COR-L47 (cell line): ENCODE results near the gene PARP11.
A peak's percentile ranks its signal among the peaks of the same experiment; 100 is the strongest.

ENCODE experiments used
- DNase-seq: peaks from one replicate; lab custom pipeline; 2025; lab: John Stamatoyannopoulos, UW

PARP11 gene

GRCh38 chr12:3872800-3873636, at the start of gene PARP11:
TSS of gene PARP11 (minus strand) at chr12:3873399. CDS start at chr12:3873229, 170 bp downstream.
- peak; percentile 84 for DNase-seq

DNA sequence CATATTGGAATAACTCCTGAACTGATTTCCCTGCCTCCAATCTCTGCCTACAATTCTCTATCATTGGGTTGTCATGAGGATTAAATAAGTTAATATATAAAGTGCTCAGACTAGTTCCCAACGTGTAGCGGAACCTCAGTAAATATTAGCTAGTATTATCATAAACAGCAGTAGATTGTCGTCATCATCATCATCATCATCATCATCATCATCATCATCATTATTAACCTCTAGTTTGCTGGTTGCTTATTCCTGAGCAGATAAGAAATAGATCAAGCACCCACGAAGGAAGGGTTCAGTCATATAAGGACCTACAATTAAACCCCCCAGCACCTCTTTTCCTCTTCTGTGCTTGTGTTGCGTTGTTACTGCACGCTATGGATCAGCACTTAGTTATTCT, 48.8 kb upstream of the PARP11 start:
- DNase-seq: no peak

DNA sequence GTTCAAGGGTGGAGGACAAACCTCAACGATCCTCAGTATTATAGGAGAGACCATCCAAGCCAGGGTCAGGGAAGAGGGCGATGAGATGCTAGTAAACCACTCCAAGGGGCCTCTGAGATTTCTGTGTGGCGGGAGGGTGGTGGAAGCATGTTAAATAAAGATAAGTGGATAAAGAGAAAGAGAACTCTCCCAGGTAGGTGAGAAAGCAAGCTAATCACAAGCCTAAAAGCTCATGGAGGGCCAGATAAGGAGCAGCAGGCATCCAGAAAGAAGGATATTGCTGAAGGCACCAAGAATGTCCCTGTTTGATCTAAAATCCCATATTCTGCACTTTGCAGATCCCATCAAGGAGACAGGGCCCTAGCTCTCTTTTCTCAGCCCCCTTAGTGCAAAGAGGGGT, 48.3 kb upstream of the PARP11 start:
- DNase-seq: no peak

DNA sequence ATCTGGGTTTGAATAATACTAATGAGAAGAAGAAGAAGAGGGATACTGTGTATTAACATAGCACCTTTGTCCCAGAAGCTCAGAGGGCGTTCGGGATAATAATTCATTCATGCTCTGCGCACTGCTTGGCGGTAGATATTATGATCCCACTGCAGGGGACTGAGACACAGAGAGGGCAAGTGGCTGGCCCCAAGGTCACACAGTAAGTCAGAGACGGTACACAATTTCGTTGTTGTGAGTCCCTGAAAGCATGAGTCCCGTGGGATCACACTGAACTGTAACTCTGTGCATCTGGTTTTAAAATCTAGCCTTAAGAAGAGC, 47.9 kb upstream of the PARP11 start:
- DNase-seq: no peak

DNA sequence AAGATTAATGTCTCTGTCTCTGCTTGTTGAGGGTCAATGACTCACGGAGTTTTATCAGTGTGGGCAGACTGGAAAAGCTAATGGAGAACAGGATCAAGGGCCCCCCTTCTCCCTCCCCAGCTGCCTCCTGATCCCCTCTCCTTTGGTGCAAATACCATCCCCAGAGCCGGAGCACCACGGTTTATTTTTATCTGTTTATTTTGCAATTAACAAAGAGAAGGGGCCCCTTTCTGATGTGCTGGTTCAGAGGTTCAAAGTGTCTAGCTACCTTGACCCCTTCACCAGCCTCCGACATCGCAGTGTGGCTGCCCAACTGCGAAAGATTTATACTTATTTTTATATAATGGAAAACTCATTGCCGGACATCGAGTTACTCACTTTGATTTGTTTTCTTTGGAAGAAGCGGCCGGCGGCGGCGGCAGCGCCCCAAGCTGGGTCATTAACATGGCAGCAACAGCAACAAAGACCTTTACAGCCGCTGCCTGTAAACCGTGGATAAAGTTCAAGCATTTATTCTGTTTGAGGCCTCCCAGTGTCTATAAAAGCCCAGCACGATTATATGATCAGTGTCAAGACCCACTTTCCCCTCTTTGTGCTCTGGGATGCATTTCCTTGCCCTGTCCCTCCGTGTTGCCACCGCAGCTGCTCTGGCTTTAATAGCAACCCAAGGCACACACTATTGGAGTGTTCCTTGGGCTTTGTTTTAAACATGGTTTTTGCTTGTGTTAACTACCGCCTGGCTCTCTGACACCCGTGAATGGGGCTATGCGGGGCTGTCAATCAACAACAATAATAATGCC, 47.4 kb upstream of the PARP11 start:
- no peak for DNase-seq

DNA sequence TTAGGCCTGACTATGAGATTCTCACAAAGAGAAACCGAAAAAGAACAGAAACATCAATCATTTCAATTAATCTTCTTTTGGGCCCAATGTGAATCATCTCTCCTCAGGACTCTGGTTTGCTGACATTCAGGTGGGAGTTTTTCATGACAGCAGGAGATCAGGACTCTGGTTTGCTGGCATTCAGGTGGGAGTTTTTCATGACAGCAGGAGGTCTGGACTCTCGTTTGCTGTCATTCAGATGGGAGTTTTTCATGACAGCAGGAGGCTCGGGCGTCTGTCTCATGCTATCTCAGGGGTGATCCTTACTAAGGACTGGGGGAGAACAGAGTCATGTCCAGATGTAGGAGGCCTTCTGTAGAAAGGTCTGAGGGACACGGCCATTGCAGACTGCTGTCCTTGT, 40.1 kb upstream of the PARP11 start:
- no peak for DNase-seq

GRCh38 chr12:3912863-3913262, 39.7 kb upstream of the PARP11 start:
- DNase-seq: no peak

DNA sequence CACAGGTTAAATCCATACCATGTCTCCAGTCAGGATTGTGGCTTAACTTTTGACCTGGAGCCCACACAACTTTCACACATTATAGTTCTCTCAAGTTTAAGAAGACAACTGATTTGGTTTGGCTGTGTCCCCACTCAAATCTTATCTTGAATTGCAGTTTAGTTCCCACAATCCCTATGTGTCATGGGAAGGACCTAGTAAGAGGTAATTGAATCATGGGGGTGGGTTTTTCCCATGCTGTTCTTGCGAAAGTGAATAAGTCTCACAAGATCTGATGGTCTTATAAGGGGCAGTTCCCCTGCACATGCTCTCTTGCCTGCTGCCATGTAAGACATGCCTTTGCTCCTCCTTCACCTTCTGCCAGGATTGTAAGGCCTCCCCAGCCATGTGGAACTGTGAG, 38.2 kb upstream of the PARP11 start:
- no peak for DNase-seq

DNA sequence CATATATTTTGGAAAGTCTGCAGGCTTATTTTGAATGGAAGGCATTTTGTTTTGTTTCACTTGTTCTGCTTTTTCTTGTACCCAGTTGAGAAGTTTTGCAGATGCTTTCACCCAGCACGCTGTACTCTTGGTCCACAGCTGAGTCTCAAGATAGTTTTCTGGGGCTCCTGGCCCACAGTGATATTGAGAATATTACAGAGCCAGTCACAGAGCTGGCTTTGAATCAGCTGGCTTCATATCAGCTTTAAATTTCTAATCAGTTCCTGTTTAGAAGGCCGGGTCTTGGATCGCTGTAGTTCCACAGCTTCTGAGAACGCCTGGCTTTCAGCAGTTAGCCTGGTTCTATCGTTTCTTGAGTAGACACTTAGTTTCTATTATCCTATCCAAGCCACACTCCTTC, 32.5 kb upstream of the PARP11 start:
- DNase-seq: no peak

DNA sequence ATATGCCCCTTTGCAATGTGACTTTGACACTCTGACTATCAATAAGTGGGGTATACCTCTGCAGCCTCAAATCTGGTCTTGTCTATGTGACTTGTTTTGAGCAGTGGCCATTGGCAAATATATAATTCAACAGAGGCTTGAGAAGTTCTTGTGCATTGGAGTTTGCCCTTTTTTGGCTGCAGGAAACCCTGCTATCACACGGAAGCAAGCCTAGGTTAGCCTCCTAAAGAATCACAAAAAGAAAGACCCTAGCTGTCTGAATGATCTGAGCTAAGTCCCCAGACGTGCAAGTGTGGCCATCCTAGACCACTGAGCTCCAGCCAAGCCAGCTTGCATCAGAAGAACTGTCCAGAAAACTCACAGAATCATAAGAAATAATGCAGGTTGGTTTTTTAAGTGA, 31.8 kb upstream of the PARP11 start:
- no peak for DNase-seq

DNA sequence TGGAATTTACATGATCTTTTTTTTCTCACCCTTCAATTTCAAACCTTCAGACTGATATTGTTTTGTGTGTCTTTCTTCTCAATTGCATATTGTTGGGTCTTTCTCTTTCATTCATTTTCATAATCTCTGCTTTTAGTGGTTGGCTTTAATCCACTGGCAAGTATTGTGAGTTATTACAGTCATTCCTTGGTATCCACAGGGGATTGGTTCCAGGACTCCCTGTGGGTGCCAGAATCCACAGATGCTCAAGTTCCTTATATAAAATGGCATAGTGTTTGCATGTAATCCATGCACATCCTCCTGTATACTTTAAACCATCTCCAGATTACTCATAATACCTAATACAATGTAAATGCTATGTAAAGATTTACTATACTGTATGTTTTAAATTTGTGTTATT, 29.7 kb upstream of the PARP11 start:
- DNase-seq: no peak

GRCh38 chr12:3901116-3901515, 27.9 kb upstream of the PARP11 start:
- DNase-seq: no peak

DNA sequence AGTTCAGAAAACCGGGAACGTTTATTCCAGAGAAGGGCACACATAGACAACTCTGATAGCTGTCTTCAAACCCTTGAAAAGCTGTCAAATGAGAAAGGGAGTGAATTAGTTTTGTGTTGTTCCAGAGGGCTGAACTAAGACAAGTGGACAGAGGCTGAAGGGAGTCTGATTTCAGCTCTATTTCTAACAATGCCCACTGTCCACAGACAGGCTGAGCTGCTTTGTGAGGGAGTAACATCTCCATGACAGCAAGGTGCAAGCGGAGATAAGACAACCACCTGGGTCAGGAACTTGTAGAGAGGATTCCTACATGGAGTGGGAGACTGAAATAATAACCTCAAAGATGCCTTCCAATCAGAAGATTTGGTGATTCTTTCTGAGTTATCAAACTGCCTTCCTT, 25.6 kb upstream of the PARP11 start:
- DNase-seq: no peak

DNA sequence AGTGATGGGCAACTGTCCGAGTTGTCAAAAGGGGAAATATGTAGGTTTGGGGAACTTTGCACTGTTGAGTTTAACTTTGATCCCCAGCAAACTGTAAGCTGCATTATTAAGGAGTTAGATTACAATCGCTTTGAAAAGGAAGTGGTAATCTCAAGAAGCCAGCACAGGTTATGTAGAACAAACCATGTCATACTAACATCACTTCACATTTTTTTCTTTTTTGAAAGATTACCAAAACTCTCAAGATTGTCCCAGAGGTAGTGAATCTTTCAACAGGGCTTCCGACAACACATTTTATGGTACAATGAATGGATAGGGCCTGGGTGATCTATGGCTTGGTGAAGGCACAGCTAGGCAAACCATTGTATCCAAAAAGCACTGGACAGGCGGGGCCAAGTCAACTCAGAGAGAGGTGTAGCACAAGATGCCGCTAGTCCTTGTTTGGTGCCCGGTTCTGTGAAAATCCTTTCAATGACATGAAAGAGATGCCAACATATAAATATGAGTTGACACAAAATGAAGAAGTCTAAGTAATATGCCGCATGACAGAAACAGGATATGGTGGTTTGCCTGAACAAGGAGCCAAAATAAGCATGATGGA, 24.3 kb upstream of the PARP11 start:
- no peak for DNase-seq

DNA sequence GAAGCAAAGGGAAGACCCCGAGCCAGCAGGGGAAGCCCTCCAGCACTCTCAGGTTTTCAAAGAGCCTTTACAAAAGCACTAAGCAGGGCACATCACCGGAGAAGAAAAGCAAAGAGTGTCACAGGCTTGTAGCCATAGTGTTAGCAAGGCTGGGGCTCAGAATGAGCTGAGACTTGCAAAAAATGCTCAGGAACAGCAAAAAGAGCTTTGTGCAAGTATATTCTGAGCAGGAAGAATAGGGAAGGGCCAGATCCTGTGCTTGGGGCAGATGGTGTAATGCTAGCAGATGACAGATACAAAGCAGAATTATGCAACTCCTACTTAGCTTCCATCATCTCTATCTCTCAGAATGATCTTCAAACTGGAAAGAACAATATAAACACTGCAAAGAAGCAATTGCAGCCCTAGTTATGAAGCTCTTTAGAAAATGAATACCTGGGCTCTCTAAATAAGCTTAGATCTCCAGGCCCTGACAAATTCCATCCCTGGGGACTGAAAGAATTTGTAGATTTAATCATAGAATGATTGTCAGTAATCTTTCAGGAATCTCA, 23.7 kb upstream of the PARP11 start:
- DNase-seq: no peak

- DNase-seq: no peak
These were observed 23.2 kb upstream of the PARP11 start for GRCh38 chr12:3896356-3896755.

DNA sequence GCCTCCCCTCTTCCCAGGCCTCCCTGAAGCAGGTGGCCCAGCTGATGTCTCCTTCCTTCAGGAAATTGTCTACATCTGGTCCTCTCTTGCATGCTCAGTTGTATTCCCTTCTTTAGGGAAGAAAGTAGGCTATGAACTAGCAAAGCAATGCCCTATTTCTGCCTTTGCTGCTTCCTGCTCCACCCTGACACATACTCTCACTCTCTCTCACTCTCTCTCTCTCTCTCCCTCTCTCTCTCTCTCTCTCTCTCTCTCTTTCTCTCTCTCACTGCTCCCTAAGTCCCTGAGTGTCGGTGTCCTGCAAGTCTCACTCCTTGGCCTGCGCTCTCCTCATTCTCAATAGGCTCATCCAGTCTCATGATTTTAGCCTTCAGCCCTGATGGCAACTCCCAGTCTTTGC, 19.4 kb upstream of the PARP11 start:
- DNase-seq: no peak

- no peak for DNase-seq
These were observed 18.0 kb upstream of the PARP11 start for GRCh38 chr12:3891201-3891600.

GRCh38 chr12:3888659-3889058, 15.5 kb upstream of the PARP11 start:
- DNase-seq: no peak

DNA sequence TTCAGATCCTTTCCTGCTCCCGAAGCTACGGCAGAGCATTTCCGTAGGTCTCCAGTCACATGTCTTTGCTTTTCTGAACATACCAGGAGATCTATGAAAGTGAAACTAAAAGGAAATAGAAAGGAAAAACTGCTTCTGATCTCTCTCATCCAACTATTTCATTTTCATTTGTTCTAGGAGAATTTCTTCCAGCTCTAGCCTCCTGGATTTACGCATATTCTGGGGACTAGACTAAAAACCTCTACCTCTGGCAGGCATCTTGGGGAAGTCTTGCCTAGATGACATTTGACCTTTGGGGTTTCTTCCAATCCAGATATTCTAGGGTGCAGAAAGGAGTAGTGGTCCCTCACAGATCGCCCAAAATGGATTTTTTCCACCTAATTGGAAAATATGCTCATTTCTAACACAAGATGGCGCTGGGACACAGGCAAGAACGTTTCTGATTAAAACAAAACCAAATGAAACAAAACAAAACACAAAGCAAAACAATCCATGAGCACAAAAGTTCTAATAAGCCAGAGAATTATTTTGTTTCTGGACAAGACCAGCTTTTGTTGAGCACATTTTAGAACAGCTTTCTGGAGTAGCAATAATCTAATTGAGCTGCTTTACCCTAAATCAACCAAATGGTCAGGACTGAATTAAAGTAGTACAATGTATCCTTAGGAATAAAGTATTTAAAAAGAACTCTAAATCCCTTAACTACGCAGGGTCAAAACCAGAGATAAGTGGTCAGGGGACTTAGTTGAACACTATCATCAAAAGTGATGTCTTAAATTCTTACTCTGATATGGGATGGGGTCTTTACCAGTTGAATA, 12.3 kb upstream of the PARP11 start:
- no peak for DNase-seq

DNA sequence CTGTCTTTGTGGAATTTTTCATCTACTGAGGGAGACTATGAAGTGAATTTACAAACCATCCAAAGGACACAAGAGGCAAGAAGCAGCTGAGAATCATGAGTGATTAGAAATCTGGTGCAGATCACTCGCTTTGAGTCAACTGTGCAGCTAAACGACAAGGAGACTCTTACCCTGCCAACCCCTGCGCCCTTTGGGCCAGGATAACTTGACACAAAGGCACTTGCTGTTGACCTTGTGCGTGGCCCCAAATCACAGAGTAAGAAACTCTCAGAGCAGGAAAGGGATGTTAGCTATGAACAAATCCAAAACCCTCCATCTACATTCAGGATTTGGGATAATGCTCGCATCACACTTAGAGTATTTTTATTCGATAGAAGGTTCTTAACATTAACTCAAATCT, 11.5 kb upstream of the PARP11 start:
- DNase-seq: no peak
